ENCODE data around the gene SGIP1.

Gene SGIP1

GRCh38 chr1:66678146-66678545, 144.2 kb downstream of the SGIP1 start:
- H3K36me3 Mint-ChIP-seq (ENCODE audit: low read depth): no peaks in the 10 kb centered on the region
- H3K9me3 Mint-ChIP-seq: no peaks in the 10 kb centered on the region
- peaks cover 6% of the 10 kb centered on the region for H3K27me3 Mint-ChIP-seq (ENCODE audit: low read depth, poor library complexity)
- no peak overlapping the region for H3K27ac Mint-ChIP-seq
- no peak for DNase-seq
- H3K4me3 Mint-ChIP-seq: no peak overlapping the region
- no peak for TF ChIP-seq CTCF (IDR thresholded peaks at IDR 0.05)
- peaks cover 12% of the 10 kb centered on the region for H3K4me1 Mint-ChIP-seq

GRCh38 chr1:66679140-66679539, 145.2 kb downstream of the SGIP1 start:
- Mint-ChIP-seq H3K4me1 (peaks cover 12% of the 10 kb centered on the region), H3K9me3 (no peaks in the 10 kb centered on the region), H3K27me3 (ENCODE audit: low read depth, poor library complexity) (peaks cover 6% of the 10 kb centered on the region), H3K27ac (no peak overlapping the region), H3K36me3 (ENCODE audit: low read depth) (no peaks in the 10 kb centered on the region), H3K4me3 (no peak overlapping the region)
- DNase-seq: no peak
- no peak for TF ChIP-seq CTCF (IDR thresholded peaks at IDR 0.05)

GRCh38 chr1:66681686-66682085, 147.7 kb downstream of the SGIP1 start:
- no peak for TF ChIP-seq CTCF (IDR thresholded peaks at IDR 0.05)
- Mint-ChIP-seq H3K4me1 (peaks cover 21% of the 10 kb centered on the region), H3K36me3 (ENCODE audit: low read depth) (no peaks in the 10 kb centered on the region), H3K27me3 (ENCODE audit: low read depth, poor library complexity) (peaks cover 6% of the 10 kb centered on the region), H3K9me3 (no peaks in the 10 kb centered on the region), H3K27ac (no peak overlapping the region), H3K4me3 (no peak overlapping the region)
- DNase-seq: no peak

GRCh38 chr1:66682106-66682505, 148.2 kb downstream of the SGIP1 start:
- no peak for DNase-seq
- Mint-ChIP-seq H3K27ac (no peak overlapping the region), H3K27me3 (ENCODE audit: low read depth, poor library complexity) (peaks cover 6% of the 10 kb centered on the region), H3K36me3 (ENCODE audit: low read depth) (no peaks in the 10 kb centered on the region), H3K4me1 (peaks cover 21% of the 10 kb centered on the region), H3K9me3 (no peaks in the 10 kb centered on the region), H3K4me3 (no peak overlapping the region)
- no peak for TF ChIP-seq CTCF (IDR thresholded peaks at IDR 0.05)

GRCh38 chr1:66684353-66684752, 150.4 kb downstream of the SGIP1 start:
- TF ChIP-seq CTCF (IDR thresholded peaks at IDR 0.05): no peak
- Mint-ChIP-seq H3K36me3 (ENCODE audit: low read depth) (no peaks in the 10 kb centered on the region), H3K9me3 (no peaks in the 10 kb centered on the region), H3K4me1 (peaks cover 22% of the 10 kb centered on the region), H3K27ac (no peak overlapping the region), H3K27me3 (ENCODE audit: low read depth, poor library complexity) (peaks cover 9% of the 10 kb centered on the region), H3K4me3 (no peak overlapping the region)
- DNase-seq: no peak

GRCh38 chr1:66685265-66685664, 151.3 kb downstream of the SGIP1 start:
- TF ChIP-seq CTCF (IDR thresholded peaks at IDR 0.05): no peak
- peaks cover 22% of the 10 kb centered on the region for H3K4me1 Mint-ChIP-seq
- no peak overlapping the region for H3K4me3 Mint-ChIP-seq
- no peak overlapping the region for H3K27ac Mint-ChIP-seq
- H3K36me3 Mint-ChIP-seq (ENCODE audit: low read depth): no peaks in the 10 kb centered on the region
- no peak for DNase-seq
- H3K27me3 Mint-ChIP-seq (ENCODE audit: low read depth, poor library complexity): peaks cover 9% of the 10 kb centered on the region
- no peaks in the 10 kb centered on the region for H3K9me3 Mint-ChIP-seq
